Measurements from ENCODE around the gene LAMB3. TPM values are rescaled to one million over a fixed set of nuclear protein-coding genes. Genes with fewer than 3 reads are reported as not detected.

The LAMB3 gene
- total RNA-seq, 1 donor from 2014 or later = 18.3 TPM

DNA sequence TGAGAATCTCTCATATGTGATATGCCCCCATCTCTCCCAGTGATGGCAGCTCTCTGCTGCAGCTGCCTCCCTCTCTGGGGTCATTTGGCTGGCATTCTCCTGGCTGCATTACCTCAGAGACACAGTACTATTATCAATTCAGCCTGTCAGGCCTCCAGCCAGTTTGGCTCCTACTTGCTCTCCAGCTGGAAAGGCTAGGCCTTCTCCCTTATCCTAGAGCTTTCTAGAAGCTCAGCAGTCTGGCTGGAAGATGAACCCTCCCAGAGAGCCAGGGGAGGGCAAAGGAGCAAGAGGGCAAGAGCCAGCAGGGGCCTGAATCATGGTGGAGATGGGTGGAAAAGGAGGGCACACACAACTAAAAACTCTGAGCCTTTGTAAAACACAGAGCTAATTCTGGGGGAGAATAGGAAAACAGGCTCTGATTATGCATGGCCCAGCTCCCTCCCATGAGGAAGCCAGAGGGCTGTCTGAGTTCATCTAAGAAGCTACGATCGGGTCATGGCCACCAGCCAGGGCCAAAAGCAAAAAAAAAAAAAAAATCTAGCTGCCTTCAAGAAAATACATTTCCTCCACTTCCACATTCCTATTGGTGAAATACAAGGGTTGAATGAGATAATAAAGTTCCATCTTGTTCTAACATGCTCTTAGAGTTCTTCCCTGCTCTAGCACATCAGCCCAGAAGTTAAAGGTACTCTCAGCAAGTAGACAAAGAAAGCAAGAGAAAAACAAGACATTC lies 8.8 kb downstream of the LAMB3 start:
- no peak overlapping the region for H3K27ac Mint-ChIP-seq
- no peak for DNase-seq (ENCODE audit: low spot score)
- H3K36me3 Mint-ChIP-seq (ENCODE audit: low read depth) = peaks cover 17% of the 10 kb centered on the region
- H3K4me3 Mint-ChIP-seq = no peak overlapping the region
- peaks cover 32% of the 10 kb centered on the region for H3K4me1 Mint-ChIP-seq (ENCODE audit: low read depth)
- H3K27me3 Mint-ChIP-seq (ENCODE audit: insufficient read depth) = no peaks in the 10 kb centered on the region
- no peaks in the 10 kb centered on the region for H3K9me3 Mint-ChIP-seq
- intact Hi-C loops (cut with micrococcal nuclease) = no loop called here

DNA sequence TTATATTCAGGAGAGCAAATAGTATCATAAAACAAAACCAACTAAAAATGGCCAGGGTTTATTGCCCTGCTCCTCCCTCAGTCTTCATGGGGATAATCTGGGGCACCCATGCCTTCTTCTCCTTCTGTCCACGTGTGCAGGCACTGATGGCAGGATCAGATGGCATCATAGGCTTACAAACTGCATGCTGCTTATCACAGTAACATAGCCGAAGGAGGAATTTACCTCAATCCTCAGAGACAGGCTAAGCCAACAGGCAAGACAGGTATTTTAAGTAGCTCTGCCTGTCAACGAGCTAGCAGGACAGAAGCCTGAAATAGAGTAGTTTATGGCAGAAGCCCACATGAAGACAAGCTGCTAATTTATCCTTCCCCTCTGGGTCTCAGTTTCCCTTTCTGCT lies 9.4 kb downstream of the LAMB3 start:
- Mint-ChIP-seq H3K36me3 (ENCODE audit: low read depth) (peaks cover 17% of the 10 kb centered on the region), H3K4me1 (ENCODE audit: low read depth) (peaks cover 25% of the 10 kb centered on the region), H3K4me3 (no peak overlapping the region), H3K9me3 (no peaks in the 10 kb centered on the region), H3K27me3 (ENCODE audit: insufficient read depth) (no peaks in the 10 kb centered on the region), H3K27ac (no peak overlapping the region)
- intact Hi-C loops (cut with micrococcal nuclease) = no loop called here
- DNase-seq (ENCODE audit: low spot score) = no peak

GRCh38 chr1:209641832-209642172 lies 10.4 kb downstream of the LAMB3 start:
- intact Hi-C loops (cut with micrococcal nuclease) = no loop called here
- Mint-ChIP-seq H3K9me3 (no peaks in the 10 kb centered on the region), H3K36me3 (ENCODE audit: low read depth) (peaks cover 16% of the 10 kb centered on the region), H3K4me3 (no peak overlapping the region), H3K27ac (no peak overlapping the region), H3K27me3 (ENCODE audit: insufficient read depth) (no peaks in the 10 kb centered on the region), H3K4me1 (ENCODE audit: low read depth) (peaks cover 21% of the 10 kb centered on the region)
- no peak for DNase-seq (ENCODE audit: low spot score)

- intact Hi-C loops (cut with micrococcal nuclease) = no loop called here
- H3K4me1 Mint-ChIP-seq (ENCODE audit: low read depth) = peaks cover 16% of the 10 kb centered on the region
- H3K27me3 Mint-ChIP-seq (ENCODE audit: insufficient read depth) = no peaks in the 10 kb centered on the region
- peaks cover 11% of the 10 kb centered on the region for H3K36me3 Mint-ChIP-seq (ENCODE audit: low read depth)
- H3K9me3 Mint-ChIP-seq = no peaks in the 10 kb centered on the region
- no peak for DNase-seq (ENCODE audit: low spot score)
- H3K4me3 Mint-ChIP-seq = no peak overlapping the region
- H3K27ac Mint-ChIP-seq = no peak overlapping the region
These were observed 16.4 kb downstream of the LAMB3 start for GRCh38 chr1:209635850-209636249.

DNA sequence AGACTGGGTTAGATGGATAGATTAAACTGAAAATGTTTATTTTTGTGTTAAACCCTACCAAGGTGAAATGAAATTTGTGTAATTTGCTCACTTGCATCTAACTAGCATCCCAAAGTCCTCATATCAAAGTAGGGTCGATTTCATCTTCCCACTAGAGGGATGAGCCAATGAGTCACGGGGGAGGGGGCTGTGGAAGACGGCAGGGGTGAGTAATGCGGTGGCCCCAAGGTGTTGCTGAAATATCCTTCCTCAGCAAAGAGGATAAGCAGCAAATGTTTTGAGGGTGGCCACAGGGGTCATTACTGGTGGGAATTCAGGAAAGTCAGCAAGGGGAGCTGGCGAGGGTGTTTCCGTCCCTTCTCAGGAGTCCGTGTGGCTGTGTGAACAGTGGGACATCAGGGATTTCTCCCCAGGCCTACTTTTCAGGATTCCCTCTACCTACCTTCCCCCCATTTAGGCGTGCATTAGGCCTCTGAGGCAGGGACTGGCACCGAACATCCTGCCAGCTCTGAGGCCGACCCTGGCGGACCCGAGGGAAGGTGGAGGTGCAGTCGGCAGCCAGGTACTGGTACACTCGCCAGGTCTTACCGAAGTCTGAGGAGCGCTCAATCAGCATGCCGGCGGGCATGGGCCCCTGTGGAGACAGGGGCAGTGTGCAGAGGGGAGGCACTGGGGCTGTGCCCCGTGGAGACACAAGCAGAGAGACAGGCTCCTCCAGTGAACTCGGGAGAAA lies 18.1 kb downstream of the LAMB3 start:
- H3K27ac Mint-ChIP-seq = no peak overlapping the region

DNA sequence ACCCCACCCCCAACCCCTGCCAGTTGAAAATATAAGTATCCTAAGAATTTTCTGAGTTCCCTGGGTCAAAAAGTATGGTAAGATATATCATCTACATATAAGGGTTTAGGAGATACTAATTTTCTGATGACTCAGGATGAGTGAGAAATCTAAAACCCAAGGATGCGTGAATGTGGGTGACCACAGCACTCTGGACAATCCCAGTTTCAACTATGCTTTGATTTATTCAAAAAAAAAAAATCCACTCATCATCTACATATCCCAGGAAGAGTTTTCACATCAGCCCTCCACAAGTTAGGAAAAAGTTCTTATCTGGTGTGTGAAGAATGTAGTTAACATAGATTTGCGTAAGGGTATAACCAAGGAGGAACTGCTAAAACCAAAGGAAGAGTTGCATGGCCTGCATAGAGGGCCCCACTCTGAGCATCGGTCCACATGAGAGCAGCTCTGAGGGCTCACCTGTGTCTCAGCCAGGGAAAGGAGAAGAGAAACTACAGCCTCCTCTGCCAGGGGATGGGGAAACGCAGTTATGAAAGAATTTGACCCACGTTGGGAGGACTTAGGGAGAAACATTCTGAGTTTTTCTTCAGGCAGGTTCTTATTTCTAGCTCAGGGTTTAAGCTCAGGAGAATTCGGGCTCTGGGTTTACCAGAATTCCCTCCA lies 18.8 kb downstream of the LAMB3 start:
- H3K4me1 Mint-ChIP-seq (ENCODE audit: low read depth) = peaks cover 26% of the 10 kb centered on the region
- no peak for DNase-seq (ENCODE audit: low spot score)
- no peak overlapping the region for H3K27ac Mint-ChIP-seq
- no peak overlapping the region for H3K4me3 Mint-ChIP-seq
- intact Hi-C loops (cut with micrococcal nuclease) = no loop called here
- H3K9me3 Mint-ChIP-seq = no peaks in the 10 kb centered on the region
- no peaks in the 10 kb centered on the region for H3K27me3 Mint-ChIP-seq (ENCODE audit: insufficient read depth)
- H3K36me3 Mint-ChIP-seq (ENCODE audit: low read depth) = peaks cover 11% of the 10 kb centered on the region

More for the DNA sequence above, 18.1 kb downstream of the LAMB3 start:
- intact Hi-C loops (cut with micrococcal nuclease) = no loop called here
- no peaks in the 10 kb centered on the region for H3K9me3 Mint-ChIP-seq
- DNase-seq (ENCODE audit: low spot score) = no peak
- peaks cover 11% of the 10 kb centered on the region for H3K36me3 Mint-ChIP-seq (ENCODE audit: low read depth)
- no peaks in the 10 kb centered on the region for H3K27me3 Mint-ChIP-seq (ENCODE audit: insufficient read depth)
- no peak overlapping the region for H3K4me3 Mint-ChIP-seq
- peaks cover 20% of the 10 kb centered on the region for H3K4me1 Mint-ChIP-seq (ENCODE audit: low read depth)

GRCh38 chr1:209630383-209631225 lies 21.6 kb downstream of the LAMB3 start:
- no peaks in the 10 kb centered on the region for H3K9me3 Mint-ChIP-seq
- H3K27ac Mint-ChIP-seq = no peak overlapping the region
- H3K36me3 Mint-ChIP-seq (ENCODE audit: low read depth) = peaks cover 6% of the 10 kb centered on the region
- H3K27me3 Mint-ChIP-seq (ENCODE audit: insufficient read depth) = no peaks in the 10 kb centered on the region
- peaks cover 26% of the 10 kb centered on the region for H3K4me1 Mint-ChIP-seq (ENCODE audit: low read depth)
- no peak for DNase-seq (ENCODE audit: low spot score)
- intact Hi-C loops (cut with micrococcal nuclease) = no loop called here
- no peak overlapping the region for H3K4me3 Mint-ChIP-seq

- H3K36me3 Mint-ChIP-seq (ENCODE audit: low read depth) = peaks cover 3% of the 10 kb centered on the region
- H3K27me3 Mint-ChIP-seq (ENCODE audit: insufficient read depth) = no peaks in the 10 kb centered on the region
- H3K27ac Mint-ChIP-seq = no peak overlapping the region
- no peaks in the 10 kb centered on the region for H3K9me3 Mint-ChIP-seq
- intact Hi-C loops (cut with micrococcal nuclease) = no loop called here
- no peak for DNase-seq (ENCODE audit: low spot score)
- peaks cover 19% of the 10 kb centered on the region for H3K4me1 Mint-ChIP-seq (ENCODE audit: low read depth)
- H3K4me3 Mint-ChIP-seq = no peak overlapping the region
These were observed 22.4 kb downstream of the LAMB3 start for GRCh38 chr1:209629621-209630382.

DNA sequence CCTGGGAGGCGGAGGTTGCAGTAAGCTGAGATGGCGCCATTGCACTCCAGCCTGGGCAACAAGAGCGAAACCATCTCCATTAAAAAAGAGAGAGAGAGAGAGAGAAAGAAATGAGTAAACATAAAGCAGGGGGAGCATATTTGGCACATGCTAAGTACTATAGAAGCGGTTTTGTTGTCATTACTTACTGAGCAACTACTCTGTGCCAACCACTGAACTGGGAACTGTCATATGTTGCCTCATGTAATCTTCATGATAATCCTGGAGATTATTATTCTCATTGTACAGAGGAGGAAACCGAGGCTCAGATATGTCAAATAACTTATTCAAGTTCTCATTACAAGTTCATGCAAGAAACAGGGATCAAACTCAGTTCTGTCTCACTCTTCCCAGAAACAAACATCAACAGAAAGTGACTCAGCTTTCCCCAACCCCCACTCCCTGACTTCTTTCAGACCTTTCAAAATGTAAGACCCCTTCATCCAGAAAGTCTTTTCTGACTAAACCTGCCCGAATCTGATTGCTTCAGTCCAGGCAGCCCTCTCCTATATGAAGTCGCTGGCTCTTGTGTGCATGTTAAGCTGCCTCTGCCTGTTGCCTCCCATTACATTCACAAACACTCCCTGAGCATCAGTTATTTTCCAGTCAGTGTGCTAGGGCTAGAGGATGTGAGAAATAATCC lies 23.5 kb downstream of the LAMB3 start:
- H3K27me3 Mint-ChIP-seq (ENCODE audit: insufficient read depth) = no peaks in the 10 kb centered on the region
- H3K4me1 Mint-ChIP-seq (ENCODE audit: low read depth) = peaks cover 16% of the 10 kb centered on the region
- H3K9me3 Mint-ChIP-seq = no peaks in the 10 kb centered on the region
- DNase-seq (ENCODE audit: low spot score) = no peak
- intact Hi-C loops (cut with micrococcal nuclease) = no loop called here
- H3K4me3 Mint-ChIP-seq = no peak overlapping the region
- peaks cover 3% of the 10 kb centered on the region for H3K36me3 Mint-ChIP-seq (ENCODE audit: low read depth)
- no peak overlapping the region for H3K27ac Mint-ChIP-seq

GRCh38 chr1:209627732-209628196 lies 24.5 kb downstream of the LAMB3 start:
- H3K27ac Mint-ChIP-seq = no peak overlapping the region
- H3K4me1 Mint-ChIP-seq (ENCODE audit: low read depth) = peaks cover 16% of the 10 kb centered on the region
- H3K4me3 Mint-ChIP-seq = no peak overlapping the region

DNA sequence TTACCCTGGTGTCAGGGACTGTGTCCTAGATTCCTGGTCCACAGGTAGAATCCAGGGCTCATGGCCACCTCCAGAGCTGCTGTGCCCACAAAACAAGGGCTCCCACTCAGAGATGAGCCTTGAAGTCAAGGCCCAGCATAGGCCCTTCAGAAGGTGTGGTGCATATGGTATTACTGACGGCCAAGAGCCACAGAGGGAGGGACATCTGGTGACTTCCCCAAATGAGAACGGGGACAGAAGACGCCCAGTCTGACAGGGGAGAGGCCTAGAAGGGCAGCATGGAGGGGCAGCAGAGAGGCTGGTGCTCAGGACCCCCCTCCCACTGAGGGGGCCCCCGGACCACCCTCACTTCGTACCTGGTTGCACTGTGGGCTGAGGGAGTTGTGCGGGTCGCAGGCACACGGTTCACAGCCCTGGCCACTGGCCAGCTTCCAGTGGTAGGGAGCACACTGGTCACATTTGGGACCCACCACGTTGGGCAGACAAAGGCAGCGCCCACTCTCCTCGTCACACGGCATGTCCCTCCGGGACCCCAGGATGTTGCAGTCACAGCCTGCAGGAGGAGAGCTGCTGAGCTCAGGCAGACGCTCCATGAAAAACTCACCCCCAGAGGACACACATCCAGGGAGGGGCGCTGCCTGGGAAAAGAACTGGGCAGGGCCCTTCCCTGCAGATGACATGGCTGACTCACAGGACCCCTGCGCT lies 25.0 kb downstream of the LAMB3 start:
- H3K27me3 Mint-ChIP-seq (ENCODE audit: insufficient read depth) = no peaks in the 10 kb centered on the region
- no peak for DNase-seq (ENCODE audit: low spot score)
- H3K4me1 Mint-ChIP-seq (ENCODE audit: low read depth) = peaks cover 16% of the 10 kb centered on the region
- no peak overlapping the region for H3K4me3 Mint-ChIP-seq
- H3K36me3 Mint-ChIP-seq (ENCODE audit: low read depth) = peaks cover 3% of the 10 kb centered on the region
- intact Hi-C loops (cut with micrococcal nuclease) = loop anchor here (1.0 to 2.0 kb wide), 6 partner anchors 24 to 120 kb away; no protein-coding TSS in a partner anchor
- H3K9me3 Mint-ChIP-seq = no peaks in the 10 kb centered on the region
- no peak overlapping the region for H3K27ac Mint-ChIP-seq

More at GRCh38 chr1:209627732-209628196, 24.5 kb downstream of the LAMB3 start:
- Mint-ChIP-seq H3K9me3 (no peaks in the 10 kb centered on the region), H3K27me3 (ENCODE audit: insufficient read depth) (no peaks in the 10 kb centered on the region), H3K36me3 (ENCODE audit: low read depth) (peaks cover 3% of the 10 kb centered on the region)
- peak; percentile 67 for DNase-seq (ENCODE audit: low spot score)
- intact Hi-C loops (cut with micrococcal nuclease) = loop anchor here (1.0 to 2.0 kb wide), 6 partner anchors 23 to 120 kb away; no protein-coding TSS in a partner anchor
